NCI-H748 (cell line): ENCODE data around the gene WDFY4.
A peak's percentile ranks its signal among the peaks of the same experiment; 100 is the strongest.

Source experiments
- DNase-seq: peaks from one replicate; lab custom pipeline; 2025; ENCODE audit not compliant: unreplicated experiment; lab: John Stamatoyannopoulos, UW

The WDFY4 gene

GRCh38 chr10:48653944-48654698 is 30.6 kb upstream of the WDFY4 start:
- DNase-seq = no peak

- peak; percentile 58 for DNase-seq
Measured at GRCh38 chr10:48655411-48656240, 29.0 kb upstream of the WDFY4 start.

- DNase-seq = peak; percentile 80
Measured at GRCh38 chr10:48656241-48656913, 28.3 kb upstream of the WDFY4 start.

- peak; percentile 37 for DNase-seq
Measured at GRCh38 chr10:48656914-48657305, 27.8 kb upstream of the WDFY4 start.

GRCh38 chr10:48657416-48657815 is 27.3 kb upstream of the WDFY4 start:
- no peak for DNase-seq

GRCh38 chr10:48658243-48658974 is 26.3 kb upstream of the WDFY4 start:
- DNase-seq = peak; percentile 67

- DNase-seq = no peak
Measured at GRCh38 chr10:48658975-48659269, 25.8 kb upstream of the WDFY4 start.

- DNase-seq = peak; percentile 49
Measured at GRCh38 chr10:48659790-48660189, 24.9 kb upstream of the WDFY4 start.

- no peak for DNase-seq
Measured at GRCh38 chr10:48661441-48661840, 23.2 kb upstream of the WDFY4 start.

GRCh38 chr10:48667960-48668590 is 16.6 kb upstream of the WDFY4 start:
- no peak for DNase-seq

- peak; percentile 17 for DNase-seq
Measured at GRCh38 chr10:48670978-48671913, 13.4 kb upstream of the WDFY4 start.

- no peak for DNase-seq
Measured at GRCh38 chr10:48671914-48672595, 12.6 kb upstream of the WDFY4 start.

- no peak for DNase-seq
Measured at GRCh38 chr10:48672596-48673265, 11.9 kb upstream of the WDFY4 start.

GRCh38 chr10:48677625-48678024 is 7.0 kb upstream of the WDFY4 start:
- DNase-seq = no peak

GRCh38 chr10:48678041-48678440 is 6.6 kb upstream of the WDFY4 start:
- no peak for DNase-seq

GRCh38 chr10:48681740-48682139 is 2.9 kb upstream of the WDFY4 start:
- no peak for DNase-seq

- no peak for DNase-seq
Measured at GRCh38 chr10:48682265-48682664, 2.4 kb upstream of the WDFY4 start.

GRCh38 chr10:48683424-48683823 is 1.2 kb upstream of the WDFY4 start:
- no peak for DNase-seq

GRCh38 chr10:48683868-48684267 is 805 bp upstream of the WDFY4 start:
- no peak for DNase-seq
